K562 (cell line): Measurements from ENCODE around the gene GABRB3.

Experiments
- ELF4 ChIP-seq: fragments of 450-650 bp; formaldehyde crosslinking; IDR thresholded peaks from 2 replicates; pipeline ENCODE4 v1.4.0; 2022; ENCODE audit warnings: missing genetic modification characterization
- EZH2 ChIP-seq: IDR thresholded peaks from 2 replicates; pipeline ENCODE4 v1.6.1; 2012; ENCODE audit warnings: low read depth, mild to moderate bottlenecking, inconsistent platforms, low read length, borderline replicate concordance
- FOXK2 ChIP-seq, 2 experiments: fragments of 450-650 bp; IDR thresholded peaks in 1 of 2; conservative IDR thresholded peaks in 1 of 2; 2 replicates each; pipeline ENCODE4 v1.6.1; 2016; ENCODE audit warnings: low read depth in 2 of 2, mild to moderate bottlenecking in 1 of 2
- FOXP1 ChIP-seq: sonication (generic); formaldehyde crosslinking; IDR thresholded peaks from 2 replicates; pipeline ENCODE4 v1.8.0; 2022; ENCODE audit warnings: mild to moderate bottlenecking, missing genetic modification reagents
- JUND ChIP-seq, 2 experiments: IDR thresholded peaks; 2 replicates in 1 of 2; 3 replicates in 1 of 2; pipeline ENCODE4 v1.6.1; 2011; ENCODE audit warnings: borderline replicate concordance in 2 of 2, low read depth in 2 of 2, low read length in 2 of 2, improper control_type of control experiment in 1 of 2, missing biosample characterization in 1 of 2, missing genetic modification characterization in 1 of 2, missing genetic modification reagents in 1 of 2
- POLR2A ChIP-seq: fragments of 450-650 bp; conservative IDR thresholded peaks from 2 replicates; pipeline ENCODE4 v1.6.1; 2016
- RCOR1 ChIP-seq, 2 experiments: IDR thresholded peaks; 2 replicates each; pipeline ENCODE4 v1.6.1; 2012; ENCODE audit warnings: low read depth in 2 of 2, low read length in 2 of 2, borderline replicate concordance in 1 of 2, improper control_type of control experiment in 1 of 2
- SIRT6 ChIP-seq: IDR thresholded peaks from one replicate; pipeline ENCODE4 v1.6.1; 2012; ENCODE audit warnings: low read depth, mild to moderate bottlenecking, control low read depth, inconsistent platforms, low read length, moderate library complexity
- TAF9B ChIP-seq: fragments of 450-650 bp; IDR thresholded peaks from 2 replicates; pipeline ENCODE4 v1.6.1; 2018; ENCODE audit warnings: mild to moderate bottlenecking; ENCODE audit not compliant: partially characterized antibody
- TF ChIP-seq, protein P1 (sequence below), 3 experiments: IDR thresholded peaks in 2 of 3; conservative IDR thresholded peaks in 1 of 3; 2 replicates each; pipeline ENCODE4 v1.5.1; 2011 to 2012; ENCODE audit warnings: low read length in 3 of 3, mild to moderate bottlenecking in 3 of 3, control low read depth in 2 of 3, improper control_type of control experiment in 1 of 3, inconsistent platforms in 1 of 3, low read depth in 1 of 3, mixed read lengths in 1 of 3, moderate library complexity in 1 of 3; ENCODE audit not compliant: insufficient read depth in 2 of 3
- TF ChIP-seq, protein P2 (sequence below): sonication (generic); formaldehyde crosslinking; IDR thresholded peaks from 2 replicates; pipeline ENCODE4 v1.5.0; 2020; ENCODE audit warnings: missing genetic modification reagents

DNA sequence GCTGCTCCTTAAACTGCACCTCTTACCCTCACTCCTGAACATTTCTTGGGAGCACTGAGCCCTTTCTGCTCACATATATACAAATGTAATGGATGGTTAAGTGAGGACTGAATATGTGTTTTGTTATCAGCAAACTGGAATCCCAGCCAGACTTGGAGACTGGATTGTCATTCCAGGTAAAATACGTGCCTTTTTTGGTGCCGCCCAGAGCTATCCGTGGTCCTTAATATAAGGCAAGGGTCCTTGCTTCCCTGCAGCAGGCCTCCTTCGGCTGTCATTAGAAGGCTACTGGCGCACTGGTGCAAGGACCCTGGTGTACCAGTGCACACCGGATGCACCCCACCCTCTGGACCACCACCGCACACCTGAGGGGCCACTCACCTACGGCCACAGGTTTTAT lies 1.1 kb upstream of the GABRB3 start:
- TF ChIP-seq, protein P1, sequence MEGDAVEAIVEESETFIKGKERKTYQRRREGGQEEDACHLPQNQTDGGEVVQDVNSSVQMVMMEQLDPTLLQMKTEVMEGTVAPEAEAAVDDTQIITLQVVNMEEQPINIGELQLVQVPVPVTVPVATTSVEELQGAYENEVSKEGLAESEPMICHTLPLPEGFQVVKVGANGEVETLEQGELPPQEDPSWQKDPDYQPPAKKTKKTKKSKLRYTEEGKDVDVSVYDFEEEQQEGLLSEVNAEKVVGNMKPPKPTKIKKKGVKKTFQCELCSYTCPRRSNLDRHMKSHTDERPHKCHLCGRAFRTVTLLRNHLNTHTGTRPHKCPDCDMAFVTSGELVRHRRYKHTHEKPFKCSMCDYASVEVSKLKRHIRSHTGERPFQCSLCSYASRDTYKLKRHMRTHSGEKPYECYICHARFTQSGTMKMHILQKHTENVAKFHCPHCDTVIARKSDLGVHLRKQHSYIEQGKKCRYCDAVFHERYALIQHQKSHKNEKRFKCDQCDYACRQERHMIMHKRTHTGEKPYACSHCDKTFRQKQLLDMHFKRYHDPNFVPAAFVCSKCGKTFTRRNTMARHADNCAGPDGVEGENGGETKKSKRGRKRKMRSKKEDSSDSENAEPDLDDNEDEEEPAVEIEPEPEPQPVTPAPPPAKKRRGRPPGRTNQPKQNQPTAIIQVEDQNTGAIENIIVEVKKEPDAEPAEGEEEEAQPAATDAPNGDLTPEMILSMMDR (IDR thresholded peaks at IDR 0.05 in 2 of 3, conservative IDR thresholded peaks at IDR 0.05 in 1 of 3; ENCODE audit: insufficient read depth in 2 of 3, low read depth in 1 of 3, low read length in 3 of 3): no peak
- TF ChIP-seq ELF4 (CRISPR knock-in tag) (no peak), SIRT6 (no peak), POLR2A (no peak), FOXK2 (conservative IDR thresholded peaks at IDR 0.05 in 1 of 2, IDR thresholded peaks at IDR 0.05 in 1 of 2; ENCODE audit: low read depth in 2 of 2) (no peak), JUND (IDR thresholded peaks at IDR 0.05; ENCODE audit: borderline replicate concordance, low read depth, low read length) (no peak), JUND (tag; IDR thresholded peaks at IDR 0.05; ENCODE audit: borderline replicate concordance, low read depth, low read length) (no peak), EZH2 (no peak), FOXP1 (CRISPR knock-in tag) (no peak), RCOR1 (IDR thresholded peaks at IDR 0.05; ENCODE audit: borderline replicate concordance in 1 of 2, low read depth in 2 of 2, low read length in 2 of 2) (no peak), TAF9B (no peak)
- TF ChIP-seq, protein P2, sequence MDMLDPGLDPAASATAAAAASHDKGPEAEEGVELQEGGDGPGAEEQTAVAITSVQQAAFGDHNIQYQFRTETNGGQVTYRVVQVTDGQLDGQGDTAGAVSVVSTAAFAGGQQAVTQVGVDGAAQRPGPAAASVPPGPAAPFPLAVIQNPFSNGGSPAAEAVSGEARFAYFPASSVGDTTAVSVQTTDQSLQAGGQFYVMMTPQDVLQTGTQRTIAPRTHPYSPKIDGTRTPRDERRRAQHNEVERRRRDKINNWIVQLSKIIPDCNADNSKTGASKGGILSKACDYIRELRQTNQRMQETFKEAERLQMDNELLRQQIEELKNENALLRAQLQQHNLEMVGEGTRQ (CRISPR knock-in tag): no peak
